Mononuclear cell (primary cell): ENCODE results near the gene CMPK1. TPM values are rescaled to one million over a fixed set of nuclear protein-coding genes. Genes with fewer than 3 reads are reported as not detected.
"Not testable (repeated sequence)": the region's sequence is repeated elsewhere in the genome, so short reads cannot be mapped to it uniquely, and the experiment has no call there.

Source experiments
- H3K27me3 ChIP-seq: 2 replicates; pipeline ENCODE4 v1.6.0; 2011; ENCODE audit warnings: low read length, control low read depth; ENCODE audit not compliant: insufficient read depth
- H3K4me1 ChIP-seq: 2 replicates; pipeline ENCODE4 v1.5.1; 2011; ENCODE audit warnings: mild to moderate bottlenecking, low read length, control low read depth; ENCODE audit not compliant: insufficient read depth
- H3K4me3 ChIP-seq: 2 replicates; pipeline ENCODE4 v1.5.1; 2011; ENCODE audit warnings: mild to moderate bottlenecking, low read length, moderate library complexity
- H3K9me3 ChIP-seq: 2 replicates; pipeline ENCODE4 v1.5.1; 2011; ENCODE audit warnings: low read depth, mild to moderate bottlenecking, control low read depth, low read length
- total RNA-seq: library from RNA; depleted of rRNA; stranded (reverse); fragments of >200 nt; gene quantifications from one replicate; pipeline ENCODE4 v1.2.3, GENCODE V29; 2012

Gene CMPK1, protein sequence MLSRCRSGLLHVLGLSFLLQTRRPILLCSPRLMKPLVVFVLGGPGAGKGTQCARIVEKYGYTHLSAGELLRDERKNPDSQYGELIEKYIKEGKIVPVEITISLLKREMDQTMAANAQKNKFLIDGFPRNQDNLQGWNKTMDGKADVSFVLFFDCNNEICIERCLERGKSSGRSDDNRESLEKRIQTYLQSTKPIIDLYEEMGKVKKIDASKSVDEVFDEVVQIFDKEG
- total RNA-seq, result 161 TPM

DNA sequence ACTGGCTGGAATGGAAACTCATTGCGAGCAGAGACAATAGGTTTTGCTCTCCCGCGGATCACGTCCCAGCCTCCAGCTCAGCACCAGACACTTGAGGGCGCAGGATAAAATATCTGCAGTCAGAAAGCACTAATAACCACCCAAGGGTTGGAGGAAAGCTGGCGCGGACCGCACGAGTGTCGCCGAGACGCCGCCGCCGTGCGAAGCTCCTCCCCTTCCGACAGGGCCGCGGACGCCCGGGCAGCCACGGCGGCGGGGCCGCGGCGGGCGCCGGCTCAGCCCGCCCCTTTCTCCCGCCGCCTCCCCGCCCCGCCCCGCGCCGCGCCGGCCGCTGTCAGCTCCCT is at the start of gene CMPK1:
CMPK1 (plus strand) TSS at position 213 of the 344 bp plus-strand sequence. CDS start 156 bp downstream, outside the sequence.
- H3K27me3 ChIP-seq, result no peaks in the 10 kb centered on the region
- no peaks in the 10 kb centered on the region for H3K9me3 ChIP-seq
- H3K4me3 ChIP-seq, result peak within 1 kb of the TSS; percentile 93
- H3K4me1 ChIP-seq, result peaks cover 28% of the 10 kb centered on the region

DNA sequence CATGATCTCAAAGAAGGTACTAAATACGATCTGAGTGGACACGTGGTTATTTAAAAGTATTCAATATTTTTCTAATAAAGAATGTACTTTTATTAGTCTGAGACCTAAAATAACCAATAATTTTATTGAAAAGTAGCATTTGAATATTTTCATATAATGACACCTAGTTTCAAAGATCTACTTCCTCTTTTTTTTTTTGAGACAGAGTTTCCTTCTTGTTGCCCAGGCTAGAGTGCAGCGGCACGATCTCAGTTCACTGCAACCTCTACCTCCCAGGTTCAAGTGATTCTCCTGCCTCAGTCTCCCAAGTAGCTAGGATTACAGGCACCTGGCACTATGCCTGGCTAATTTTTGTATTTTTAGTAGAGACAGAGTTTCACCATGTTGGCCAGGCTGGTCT is 45.5 kb upstream of the CMPK1 start:
- not testable (repeated sequence) for H3K4me1 ChIP-seq, H3K4me3 ChIP-seq, H3K9me3 ChIP-seq, H3K27me3 ChIP-seq

DNA sequence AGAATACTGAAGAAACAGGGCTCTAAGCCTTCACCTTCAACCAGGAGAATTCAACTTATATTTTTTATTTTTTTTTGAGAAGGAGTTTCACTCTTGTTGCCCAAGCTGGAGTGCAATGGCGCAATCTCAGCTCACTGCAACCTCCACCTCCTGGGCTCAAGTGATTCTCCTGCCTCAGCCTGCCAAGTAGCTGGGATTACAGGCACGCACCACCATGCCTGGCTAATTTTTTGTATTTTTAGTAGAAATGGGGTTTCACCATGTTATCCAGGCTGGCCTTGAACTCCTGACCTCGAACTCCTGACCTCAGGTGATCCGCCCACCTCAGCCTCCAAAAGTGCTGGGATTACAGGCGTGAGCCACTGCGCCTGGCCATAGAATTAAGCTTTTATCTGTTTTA is 38.7 kb upstream of the CMPK1 start:
- not testable (repeated sequence) for H3K4me3 ChIP-seq, H3K27me3 ChIP-seq, H3K9me3 ChIP-seq, H3K4me1 ChIP-seq

DNA sequence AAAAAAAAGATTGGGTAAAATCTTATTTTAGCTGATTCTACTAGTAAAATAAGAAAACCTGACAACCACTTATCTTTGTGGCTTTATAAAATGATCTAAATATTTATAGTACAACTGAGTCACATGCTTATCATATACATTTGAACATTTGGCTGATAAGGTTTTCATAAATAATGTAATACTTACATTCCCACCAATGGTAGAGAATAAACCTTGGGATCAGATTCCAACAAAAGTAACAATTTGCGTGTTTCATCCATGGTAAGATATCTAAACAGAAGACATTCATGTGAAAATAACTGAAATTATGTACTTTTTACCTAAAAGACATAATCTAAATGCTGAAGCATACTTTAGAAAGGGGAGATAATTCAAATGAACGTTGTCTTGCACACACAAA is 38.0 kb upstream of the CMPK1 start:
- Histone ChIP-seq H3K4me1 (no peaks in the 10 kb centered on the region), H3K9me3 (no peaks in the 10 kb centered on the region), H3K4me3 (no peak overlapping the region), H3K27me3 (no peaks in the 10 kb centered on the region)

DNA sequence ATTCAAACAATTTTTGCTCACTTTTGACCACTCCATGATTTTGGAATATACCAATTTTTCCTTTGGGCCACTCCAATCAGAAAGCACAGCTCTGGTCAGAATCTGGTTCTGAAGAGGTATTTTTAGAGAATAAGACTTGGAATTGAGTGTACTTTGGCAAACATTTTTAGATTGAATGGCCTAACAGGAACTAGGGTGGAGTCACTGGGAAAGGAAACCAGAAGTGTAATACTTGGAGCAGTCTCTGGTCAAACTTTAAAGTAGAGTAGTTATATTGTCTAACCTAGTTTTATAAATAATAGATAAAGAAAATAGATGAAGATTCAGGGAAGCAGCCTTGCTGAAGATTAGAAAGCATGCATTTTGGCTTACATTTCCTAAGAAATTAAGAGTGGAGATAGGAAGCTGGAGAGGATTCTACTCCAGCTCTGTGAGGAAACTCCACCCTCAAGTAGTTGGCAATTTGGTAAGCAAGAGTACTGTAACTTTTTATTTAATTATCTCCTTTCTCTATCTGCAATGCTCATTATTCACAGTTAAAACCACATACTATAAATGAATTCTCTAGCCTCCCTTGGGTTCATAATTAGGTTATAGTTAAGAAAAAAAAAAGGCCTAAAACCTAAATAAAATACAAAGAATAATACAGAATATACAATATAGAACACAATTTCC is 35.4 kb upstream of the CMPK1 start:
- no peaks in the 10 kb centered on the region for H3K4me1 ChIP-seq
- no peak overlapping the region for H3K4me3 ChIP-seq
- no peaks in the 10 kb centered on the region for H3K9me3 ChIP-seq
- H3K27me3 ChIP-seq, result no peaks in the 10 kb centered on the region

DNA sequence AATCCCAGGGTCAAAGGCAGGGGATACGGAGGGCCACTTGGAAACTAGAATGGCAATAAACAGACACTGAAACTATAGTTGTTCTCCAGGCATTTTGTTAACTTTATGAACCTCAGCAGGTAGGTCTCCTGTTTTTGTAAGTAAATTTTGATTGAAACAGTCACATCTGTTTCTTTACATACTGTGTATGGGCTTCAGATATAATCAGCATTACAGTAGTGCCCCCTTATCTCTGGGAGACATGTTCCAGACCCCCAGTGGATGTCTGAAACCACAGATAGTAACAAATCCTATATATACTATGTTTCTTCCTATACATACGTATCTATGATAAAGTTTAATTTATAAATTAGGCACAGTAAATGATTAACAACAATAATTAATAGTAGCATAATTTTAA is 31.1 kb upstream of the CMPK1 start:
- Histone ChIP-seq H3K4me3 (no peak overlapping the region), H3K9me3 (no peaks in the 10 kb centered on the region), H3K4me1 (no peaks in the 10 kb centered on the region), H3K27me3 (no peaks in the 10 kb centered on the region)

DNA sequence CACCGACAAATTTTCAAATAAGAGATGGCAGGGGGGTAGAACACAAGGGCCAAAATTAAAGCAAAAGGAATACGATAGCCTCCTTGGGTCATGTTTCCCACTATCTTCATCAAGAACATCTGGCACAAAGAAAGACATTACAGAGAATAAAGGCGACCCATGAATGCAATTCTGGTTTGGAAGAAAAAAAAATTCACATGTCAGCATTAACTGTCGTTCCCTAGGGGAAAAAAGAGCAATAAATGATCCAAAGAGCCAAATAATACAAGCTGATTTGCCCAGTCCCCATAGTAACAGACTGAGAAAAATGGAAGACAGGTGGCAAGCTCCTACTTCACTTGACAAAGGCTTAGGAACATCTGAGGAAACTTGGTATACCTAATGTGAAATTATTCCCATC is 24.2 kb upstream of the CMPK1 start:
- peaks cover 12% of the 10 kb centered on the region for H3K4me1 ChIP-seq
- no peaks in the 10 kb centered on the region for H3K9me3 ChIP-seq
- no peaks in the 10 kb centered on the region for H3K27me3 ChIP-seq
- H3K4me3 ChIP-seq, result no peak overlapping the region

DNA sequence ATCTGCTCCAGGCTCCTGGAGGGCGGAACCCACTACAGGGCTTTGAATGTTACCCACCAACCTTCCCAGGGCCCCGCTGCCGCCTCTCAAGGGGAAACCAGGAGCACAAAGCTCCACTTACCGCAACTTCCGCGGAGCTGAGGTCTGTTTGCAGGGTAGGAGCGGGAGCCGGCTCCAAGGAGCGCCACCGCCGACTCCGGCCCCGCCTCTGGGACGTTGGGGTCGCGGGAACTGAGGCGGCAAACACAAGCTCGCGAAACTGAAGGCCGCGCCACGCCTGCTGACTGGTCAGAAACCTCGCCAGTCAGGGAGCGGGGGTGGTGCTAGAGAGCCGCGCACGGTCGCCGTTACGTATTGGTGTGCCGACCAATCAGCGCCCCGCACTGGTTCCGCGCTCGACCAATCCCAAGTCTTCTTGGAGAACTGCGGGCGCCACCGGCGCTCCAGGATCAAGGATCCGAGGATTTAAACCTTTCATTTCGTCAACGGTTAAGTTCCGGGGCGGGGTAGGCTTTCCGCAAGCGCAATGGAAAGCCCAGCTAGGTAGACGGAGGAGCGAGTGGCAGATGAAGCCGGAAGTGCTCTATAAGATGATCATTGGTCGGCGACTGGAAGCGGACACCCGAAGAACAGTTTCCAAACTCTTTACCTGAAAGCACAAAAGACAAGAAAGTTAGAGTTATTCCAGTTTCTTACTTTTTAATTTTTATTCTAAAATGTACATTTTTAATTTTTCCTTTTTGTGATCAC is 19.5 kb upstream of the CMPK1 start, which contains the start of gene STIL:
STIL (minus strand) TSS at position 233 of the 750 bp plus-strand sequence. CDS start 3,828 bp downstream, outside the sequence.
- Histone ChIP-seq H3K9me3 (no peaks in the 10 kb centered on the region), H3K4me3 (peak within 1 kb of the TSS; percentile 66), H3K4me1 (peaks cover 12% of the 10 kb centered on the region), H3K27me3 (no peaks in the 10 kb centered on the region)

DNA sequence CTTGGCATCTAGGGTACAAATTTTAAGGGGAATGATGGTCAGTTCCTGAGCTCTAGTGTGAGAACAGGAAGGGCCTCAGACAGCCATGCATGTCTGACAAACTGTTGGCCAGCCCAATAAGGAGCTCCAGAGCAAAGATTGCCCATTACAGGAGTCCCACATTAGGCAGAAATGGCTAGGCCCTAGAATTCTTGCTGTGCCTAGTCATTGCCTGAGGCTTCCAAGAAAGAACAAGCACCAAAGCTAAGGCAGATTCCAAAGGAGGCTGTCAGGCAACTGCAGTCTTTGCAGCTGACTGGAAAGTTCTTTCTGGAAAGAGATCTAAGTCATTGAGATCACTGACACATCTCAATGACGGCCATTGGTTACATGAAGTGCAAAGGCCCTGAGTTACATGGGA is 15.7 kb upstream of the CMPK1 start:
- Histone ChIP-seq H3K4me3 (no peak overlapping the region), H3K9me3 (no peaks in the 10 kb centered on the region), H3K27me3 (no peaks in the 10 kb centered on the region), H3K4me1 (peaks cover 11% of the 10 kb centered on the region)

DNA sequence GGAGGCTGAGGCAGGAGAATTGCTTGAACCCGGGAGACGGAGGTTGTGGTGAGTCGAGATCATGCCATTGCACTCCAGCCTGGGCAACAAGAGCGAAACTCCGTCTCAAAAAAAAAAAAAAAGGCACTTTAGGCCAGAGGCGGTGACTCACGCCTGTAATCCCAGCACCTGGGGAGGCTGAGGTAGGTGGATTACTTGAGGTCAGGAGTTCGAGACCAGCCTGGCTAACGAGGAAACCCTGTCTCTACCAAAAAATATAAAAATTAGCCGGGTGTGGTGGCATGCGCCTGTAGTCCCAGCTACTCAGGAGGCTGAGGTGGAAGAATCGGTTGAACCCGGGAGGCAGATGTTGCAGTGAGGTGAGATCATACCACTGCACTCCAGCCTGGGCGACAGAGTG is 13.6 kb upstream of the CMPK1 start:
- not testable (repeated sequence) for H3K9me3 ChIP-seq, H3K4me1 ChIP-seq, H3K27me3 ChIP-seq, H3K4me3 ChIP-seq

DNA sequence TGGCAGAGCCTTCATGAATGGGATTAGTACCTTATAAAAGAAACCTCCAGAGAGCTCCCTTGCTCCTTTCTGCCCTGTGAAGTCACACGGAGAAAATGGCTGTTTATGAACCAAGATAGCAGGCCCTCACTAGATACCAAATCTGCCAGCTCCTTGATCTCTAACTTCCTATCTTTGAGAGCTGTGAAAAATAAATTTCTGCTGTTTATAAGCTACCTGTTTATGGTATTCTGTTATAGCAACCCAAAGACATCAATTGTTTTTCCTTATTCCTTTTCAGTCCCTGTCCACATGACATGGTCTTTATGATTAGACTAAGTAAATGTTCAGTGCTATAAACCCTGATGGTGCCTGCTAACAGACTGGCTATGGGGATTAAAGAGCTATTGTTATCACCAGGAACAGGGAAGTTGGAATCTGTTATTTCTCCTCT is 10.0 kb upstream of the CMPK1 start:
- Histone ChIP-seq H3K4me1 (no peaks in the 10 kb centered on the region), H3K9me3 (no peaks in the 10 kb centered on the region), H3K4me3 (no peak overlapping the region), H3K27me3 (no peaks in the 10 kb centered on the region)

DNA sequence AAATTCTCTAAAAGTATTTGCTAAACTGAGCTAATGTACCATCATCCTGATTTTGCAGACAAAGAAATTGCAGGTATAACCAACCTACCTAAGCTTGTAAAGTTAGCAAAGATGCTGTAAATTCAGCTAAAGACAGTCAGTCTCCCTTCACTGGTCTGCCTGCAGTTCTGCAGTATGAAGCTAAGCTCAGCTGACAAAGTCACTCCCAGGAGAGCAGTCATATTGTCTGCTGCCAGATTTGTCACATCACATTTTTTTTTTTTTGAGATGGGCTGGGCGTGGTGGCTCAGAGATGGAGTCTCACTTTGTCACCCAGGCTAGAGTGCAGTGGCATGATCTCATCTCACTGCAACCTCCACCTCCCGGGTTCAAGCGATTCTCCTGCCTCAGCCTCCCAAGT is 8.9 kb upstream of the CMPK1 start:
- Histone ChIP-seq H3K9me3 (no peaks in the 10 kb centered on the region), H3K4me1 (no peaks in the 10 kb centered on the region), H3K27me3 (no peaks in the 10 kb centered on the region), H3K4me3 (no peak overlapping the region)

DNA sequence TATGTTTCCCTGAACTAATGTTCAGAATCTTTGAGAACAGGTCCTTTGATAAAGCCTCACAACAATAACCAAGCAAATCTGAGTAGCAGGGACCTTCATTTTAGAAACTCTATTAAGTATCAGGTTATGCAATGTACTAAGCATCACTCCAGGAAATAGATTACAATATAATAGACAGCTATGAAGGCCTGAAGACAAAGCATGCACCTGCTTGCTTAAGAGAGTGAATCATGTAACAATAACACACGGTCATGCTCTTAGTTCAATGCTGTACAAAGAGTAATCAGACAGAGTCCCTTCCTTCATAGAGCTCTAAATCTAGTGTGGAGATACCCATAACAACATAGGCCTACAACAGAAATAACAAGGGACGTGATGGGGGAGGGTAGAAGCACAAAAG is 8.1 kb upstream of the CMPK1 start:
- H3K4me3 ChIP-seq, result no peak overlapping the region
- H3K27me3 ChIP-seq, result no peaks in the 10 kb centered on the region
- no peaks in the 10 kb centered on the region for H3K9me3 ChIP-seq
- H3K4me1 ChIP-seq, result no peaks in the 10 kb centered on the region

DNA sequence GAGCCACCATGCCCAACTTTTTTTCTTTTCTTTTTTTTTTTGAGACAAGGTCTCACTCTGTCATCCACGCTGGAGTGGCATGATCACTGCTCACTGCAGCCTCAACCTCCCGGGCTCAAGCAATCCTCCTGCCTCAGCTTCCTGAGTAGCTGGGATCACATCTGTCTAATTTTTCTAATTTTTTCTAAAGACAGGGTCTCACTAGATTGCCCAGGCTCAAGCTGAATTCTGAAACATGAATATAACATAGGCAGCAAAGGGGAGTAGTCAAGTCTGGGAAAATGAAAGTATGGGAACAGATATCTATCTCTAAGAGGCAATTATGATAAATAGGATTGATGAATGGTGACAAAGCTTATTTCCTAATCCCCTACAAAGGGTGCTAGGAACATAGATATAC is 7.3 kb upstream of the CMPK1 start:
- Histone ChIP-seq H3K9me3 (no peaks in the 10 kb centered on the region), H3K27me3 (no peaks in the 10 kb centered on the region), H3K4me1 (no peaks in the 10 kb centered on the region), H3K4me3 (no peak overlapping the region)

DNA sequence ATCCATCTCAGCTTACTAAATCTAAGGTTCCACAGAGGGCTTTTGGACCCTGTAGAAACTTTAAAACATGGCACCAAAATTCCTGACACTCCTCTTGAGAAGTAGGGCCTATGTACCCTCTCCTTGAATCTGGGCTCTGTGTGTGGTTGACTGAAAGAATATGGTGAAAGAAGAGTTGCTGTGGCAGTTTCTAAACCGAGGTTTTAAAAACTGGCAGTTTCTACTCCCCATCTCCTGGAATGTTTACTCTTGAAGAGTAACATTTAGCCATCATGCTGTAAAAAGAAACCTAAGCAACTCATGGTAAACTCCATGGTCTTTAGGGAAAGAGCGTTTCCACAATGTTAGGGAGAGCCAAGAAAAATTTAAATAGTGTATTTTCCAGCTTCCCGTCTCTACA is 4.6 kb upstream of the CMPK1 start:
- Histone ChIP-seq H3K9me3 (no peaks in the 10 kb centered on the region), H3K4me3 (no peak overlapping the region), H3K4me1 (peaks cover 14% of the 10 kb centered on the region), H3K27me3 (no peaks in the 10 kb centered on the region)
